SK-N-SH treated with all-trans-retinoic acid at 6 μM for 48 hours (cell line): Measurements from ENCODE around the gene PRUNE2.

ENCODE experiments used
- ATAC-seq: fragments of 200-7000 bp; cut with Tn5 transposase; 3 replicates; pipeline ENCODE4 v1.9.1; 2020; ENCODE audit warnings: mild to moderate bottlenecking, moderate library complexity
- ARNTL ChIP-seq: fragments of 450-650 bp; formaldehyde crosslinking; IDR thresholded peaks from 2 replicates; pipeline ENCODE4 v1.5.0; 2020; ENCODE audit warnings: low read depth, mild to moderate bottlenecking, moderate library complexity, borderline replicate concordance
- BACH2 ChIP-seq: fragments of 250-450 bp; sonication (Bioruptor Pico); IDR thresholded peaks from 2 replicates; pipeline ENCODE4 v1.9.0; 2021; ENCODE audit warnings: mild to moderate bottlenecking, borderline replicate concordance
- CSDC2 ChIP-seq: fragments of 250-450 bp; sonication (Bioruptor Pico); IDR thresholded peaks from 2 replicates; pipeline ENCODE4 v1.5.0; 2020; ENCODE audit warnings: mild to moderate bottlenecking, moderate library complexity
- ESRRG ChIP-seq: fragments of 250-450 bp; sonication (Bioruptor Pico); IDR thresholded peaks from 2 replicates; pipeline ENCODE4 v1.6.1; 2021; ENCODE audit warnings: mild to moderate bottlenecking
- ISL1 ChIP-seq: fragments of 250-450 bp; sonication (Bioruptor Pico); IDR thresholded peaks from 2 replicates; pipeline ENCODE4 v2.1.2; 2022; ENCODE audit warnings: mild to moderate bottlenecking, moderate library complexity
- OSR1 ChIP-seq: fragments of 250-450 bp; sonication (Bioruptor Pico); IDR thresholded peaks from 2 replicates; pipeline ENCODE4 v1.8.0; 2022; ENCODE audit warnings: moderate library complexity, mild to moderate bottlenecking, inconsistent platforms
- PPARA ChIP-seq: fragments of 250-450 bp; sonication (Bioruptor Pico); IDR thresholded peaks from 2 replicates; pipeline ENCODE4 v1.5.0; 2020; ENCODE audit warnings: mild to moderate bottlenecking, borderline replicate concordance
- RARB ChIP-seq: fragments of 250-450 bp; sonication (Bioruptor Pico); IDR thresholded peaks from 2 replicates; pipeline ENCODE4 v1.8.0; 2021; ENCODE audit warnings: mild to moderate bottlenecking, moderate library complexity
- SNAI2 ChIP-seq: fragments of 250-450 bp; sonication (Bioruptor Pico); IDR thresholded peaks from 2 replicates; pipeline ENCODE4 v1.5.0; 2020; ENCODE audit warnings: mild to moderate bottlenecking, moderate library complexity
- TCF4 ChIP-seq: fragments of 250-450 bp; sonication (Bioruptor Pico); IDR thresholded peaks from 2 replicates; pipeline ENCODE4 v1.8.0; 2021; ENCODE audit warnings: mild to moderate bottlenecking, moderate library complexity, borderline replicate concordance
- ZC3H10 ChIP-seq: fragments of 250-450 bp; sonication (Bioruptor Pico); IDR thresholded peaks from 2 replicates; pipeline ENCODE4 v1.5.1; 2021; ENCODE audit warnings: mild to moderate bottlenecking, moderate library complexity
- ZFP3 ChIP-seq: fragments of 250-450 bp; sonication (Bioruptor Pico); IDR thresholded peaks from 2 replicates; pipeline ENCODE4 v1.5.0; 2020; ENCODE audit warnings: mild to moderate bottlenecking, moderate library complexity
- ZFP30 ChIP-seq: fragments of 450-650 bp; formaldehyde crosslinking; IDR thresholded peaks from 2 replicates; pipeline ENCODE4 v1.5.0; 2022; ENCODE audit warnings: mild to moderate bottlenecking, moderate library complexity
- ZNF70 ChIP-seq: fragments of 450-650 bp; formaldehyde crosslinking; IDR thresholded peaks from 2 replicates; pipeline ENCODE4 v1.5.0; 2020; ENCODE audit warnings: mild to moderate bottlenecking, moderate library complexity
- ZNF8 ChIP-seq: fragments of 450-650 bp; formaldehyde crosslinking; IDR thresholded peaks from 2 replicates; pipeline ENCODE4 v1.5.0; 2020; ENCODE audit warnings: mild to moderate bottlenecking, moderate library complexity
- TF ChIP-seq, protein P1 (sequence below): fragments of 250-450 bp; sonication (Bioruptor Pico); IDR thresholded peaks from 2 replicates; pipeline ENCODE4 v1.8.0; 2020; ENCODE audit warnings: mild to moderate bottlenecking, moderate library complexity, borderline replicate concordance
- TF ChIP-seq, protein P2 (sequence below): fragments of 250-450 bp; sonication (Bioruptor Pico); IDR thresholded peaks from 2 replicates; pipeline ENCODE4 v1.5.0; 2020; ENCODE audit warnings: mild to moderate bottlenecking, moderate library complexity
- TF ChIP-seq, protein P3 (sequence below): fragments of 250-450 bp; sonication (Bioruptor Pico); IDR thresholded peaks from 2 replicates; pipeline ENCODE4 v1.5.1; 2021; ENCODE audit warnings: mild to moderate bottlenecking, moderate library complexity
- TF ChIP-seq, protein P4 (sequence below): fragments of 250-450 bp; sonication (Bioruptor Pico); IDR thresholded peaks from 2 replicates; pipeline ENCODE4 v1.8.0; 2021; ENCODE audit warnings: low read depth, mild to moderate bottlenecking, moderate library complexity, borderline replicate concordance
- TF ChIP-seq, protein P5 (sequence below): fragments of 250-450 bp; sonication (Bioruptor Pico); IDR thresholded peaks from 2 replicates; pipeline ENCODE4 v1.5.1; 2020; ENCODE audit warnings: low read depth, mild to moderate bottlenecking, moderate library complexity

Gene PRUNE2

DNA sequence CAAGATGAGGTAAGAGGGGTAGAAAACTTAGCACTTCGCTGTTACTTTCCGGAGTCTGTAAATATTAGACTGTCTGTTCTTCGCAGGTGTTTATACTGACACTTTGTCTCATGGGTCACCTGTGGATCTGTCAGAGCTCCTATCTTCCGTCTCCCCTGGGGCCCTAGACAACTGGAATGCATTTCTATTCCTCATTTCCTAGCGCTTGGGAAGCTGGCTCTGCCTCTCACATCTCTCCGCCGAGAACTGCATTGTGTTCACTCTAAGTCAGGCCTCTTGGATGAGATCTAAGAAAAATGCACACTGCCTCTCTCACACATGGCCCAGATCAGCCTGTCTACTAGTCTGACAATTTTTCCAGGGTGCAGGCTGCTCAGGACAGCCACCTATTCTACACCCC is 102.2 kb downstream of the PRUNE2 start (continued):
- TF ChIP-seq ESRRG (no peak), PPARA (CRISPR knock-in tag) (no peak), ZNF8 (CRISPR knock-in tag) (no peak)
- TF ChIP-seq, protein P1, sequence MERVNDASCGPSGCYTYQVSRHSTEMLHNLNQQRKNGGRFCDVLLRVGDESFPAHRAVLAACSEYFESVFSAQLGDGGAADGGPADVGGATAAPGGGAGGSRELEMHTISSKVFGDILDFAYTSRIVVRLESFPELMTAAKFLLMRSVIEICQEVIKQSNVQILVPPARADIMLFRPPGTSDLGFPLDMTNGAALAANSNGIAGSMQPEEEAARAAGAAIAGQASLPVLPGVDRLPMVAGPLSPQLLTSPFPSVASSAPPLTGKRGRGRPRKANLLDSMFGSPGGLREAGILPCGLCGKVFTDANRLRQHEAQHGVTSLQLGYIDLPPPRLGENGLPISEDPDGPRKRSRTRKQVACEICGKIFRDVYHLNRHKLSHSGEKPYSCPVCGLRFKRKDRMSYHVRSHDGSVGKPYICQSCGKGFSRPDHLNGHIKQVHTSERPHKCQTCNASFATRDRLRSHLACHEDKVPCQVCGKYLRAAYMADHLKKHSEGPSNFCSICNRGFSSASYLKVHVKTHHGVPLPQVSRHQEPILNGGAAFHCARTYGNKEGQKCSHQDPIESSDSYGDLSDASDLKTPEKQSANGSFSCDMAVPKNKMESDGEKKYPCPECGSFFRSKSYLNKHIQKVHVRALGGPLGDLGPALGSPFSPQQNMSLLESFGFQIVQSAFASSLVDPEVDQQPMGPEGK: no peak

DNA sequence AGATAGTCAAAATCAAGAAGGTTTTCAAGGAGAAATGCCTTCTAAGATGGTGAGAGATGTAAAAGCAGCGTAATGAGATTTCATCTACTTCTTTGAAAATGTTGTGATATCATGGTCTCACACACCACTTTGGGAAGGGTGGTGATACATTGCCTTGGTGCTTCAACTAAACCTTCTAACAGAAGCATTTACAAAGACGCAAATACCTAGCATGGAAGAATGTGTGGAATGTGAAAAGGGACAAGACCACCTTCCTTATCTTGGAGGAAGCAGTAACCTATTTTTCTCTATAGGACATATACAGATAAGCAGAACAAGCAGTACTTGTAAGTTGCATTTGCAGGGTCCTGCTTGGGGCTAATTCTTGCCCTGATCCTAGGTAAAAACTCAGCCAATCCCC is 102.8 kb downstream of the PRUNE2 start:
- ATAC-seq: no peak
- TF ChIP-seq, protein P2, sequence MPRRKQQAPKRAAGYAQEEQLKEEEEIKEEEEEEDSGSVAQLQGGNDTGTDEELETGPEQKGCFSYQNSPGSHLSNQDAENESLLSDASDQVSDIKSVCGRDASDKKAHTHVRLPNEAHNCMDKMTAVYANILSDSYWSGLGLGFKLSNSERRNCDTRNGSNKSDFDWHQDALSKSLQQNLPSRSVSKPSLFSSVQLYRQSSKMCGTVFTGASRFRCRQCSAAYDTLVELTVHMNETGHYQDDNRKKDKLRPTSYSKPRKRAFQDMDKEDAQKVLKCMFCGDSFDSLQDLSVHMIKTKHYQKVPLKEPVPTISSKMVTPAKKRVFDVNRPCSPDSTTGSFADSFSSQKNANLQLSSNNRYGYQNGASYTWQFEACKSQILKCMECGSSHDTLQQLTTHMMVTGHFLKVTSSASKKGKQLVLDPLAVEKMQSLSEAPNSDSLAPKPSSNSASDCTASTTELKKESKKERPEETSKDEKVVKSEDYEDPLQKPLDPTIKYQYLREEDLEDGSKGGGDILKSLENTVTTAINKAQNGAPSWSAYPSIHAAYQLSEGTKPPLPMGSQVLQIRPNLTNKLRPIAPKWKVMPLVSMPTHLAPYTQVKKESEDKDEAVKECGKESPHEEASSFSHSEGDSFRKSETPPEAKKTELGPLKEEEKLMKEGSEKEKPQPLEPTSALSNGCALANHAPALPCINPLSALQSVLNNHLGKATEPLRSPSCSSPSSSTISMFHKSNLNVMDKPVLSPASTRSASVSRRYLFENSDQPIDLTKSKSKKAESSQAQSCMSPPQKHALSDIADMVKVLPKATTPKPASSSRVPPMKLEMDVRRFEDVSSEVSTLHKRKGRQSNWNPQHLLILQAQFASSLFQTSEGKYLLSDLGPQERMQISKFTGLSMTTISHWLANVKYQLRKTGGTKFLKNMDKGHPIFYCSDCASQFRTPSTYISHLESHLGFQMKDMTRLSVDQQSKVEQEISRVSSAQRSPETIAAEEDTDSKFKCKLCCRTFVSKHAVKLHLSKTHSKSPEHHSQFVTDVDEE: no peak
- TF ChIP-seq ISL1 (no peak), PPARA (CRISPR knock-in tag) (no peak), ZFP30 (CRISPR knock-in tag) (no peak), CSDC2 (no peak), OSR1 (CRISPR knock-in tag) (no peak), SNAI2 (CRISPR knock-in tag) (no peak), RARB (CRISPR knock-in tag) (no peak), ZNF70 (no peak), BACH2 (CRISPR knock-in tag) (no peak), ZFP3 (CRISPR knock-in tag) (no peak), ZC3H10 (CRISPR knock-in tag) (no peak), TCF4 (no peak), ARNTL (no peak), ZNF8 (CRISPR knock-in tag) (no peak)
- TF ChIP-seq, protein P3, sequence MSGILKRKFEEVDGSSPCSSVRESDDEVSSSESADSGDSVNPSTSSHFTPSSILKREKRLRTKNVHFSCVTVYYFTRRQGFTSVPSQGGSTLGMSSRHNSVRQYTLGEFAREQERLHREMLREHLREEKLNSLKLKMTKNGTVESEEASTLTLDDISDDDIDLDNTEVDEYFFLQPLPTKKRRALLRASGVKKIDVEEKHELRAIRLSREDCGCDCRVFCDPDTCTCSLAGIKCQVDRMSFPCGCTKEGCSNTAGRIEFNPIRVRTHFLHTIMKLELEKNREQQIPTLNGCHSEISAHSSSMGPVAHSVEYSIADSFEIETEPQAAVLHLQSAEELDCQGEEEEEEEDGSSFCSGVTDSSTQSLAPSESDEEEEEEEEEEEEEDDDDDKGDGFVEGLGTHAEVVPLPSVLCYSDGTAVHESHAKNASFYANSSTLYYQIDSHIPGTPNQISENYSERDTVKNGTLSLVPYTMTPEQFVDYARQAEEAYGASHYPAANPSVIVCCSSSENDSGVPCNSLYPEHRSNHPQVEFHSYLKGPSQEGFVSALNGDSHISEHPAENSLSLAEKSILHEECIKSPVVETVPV: no peak
- TF ChIP-seq, protein P4, sequence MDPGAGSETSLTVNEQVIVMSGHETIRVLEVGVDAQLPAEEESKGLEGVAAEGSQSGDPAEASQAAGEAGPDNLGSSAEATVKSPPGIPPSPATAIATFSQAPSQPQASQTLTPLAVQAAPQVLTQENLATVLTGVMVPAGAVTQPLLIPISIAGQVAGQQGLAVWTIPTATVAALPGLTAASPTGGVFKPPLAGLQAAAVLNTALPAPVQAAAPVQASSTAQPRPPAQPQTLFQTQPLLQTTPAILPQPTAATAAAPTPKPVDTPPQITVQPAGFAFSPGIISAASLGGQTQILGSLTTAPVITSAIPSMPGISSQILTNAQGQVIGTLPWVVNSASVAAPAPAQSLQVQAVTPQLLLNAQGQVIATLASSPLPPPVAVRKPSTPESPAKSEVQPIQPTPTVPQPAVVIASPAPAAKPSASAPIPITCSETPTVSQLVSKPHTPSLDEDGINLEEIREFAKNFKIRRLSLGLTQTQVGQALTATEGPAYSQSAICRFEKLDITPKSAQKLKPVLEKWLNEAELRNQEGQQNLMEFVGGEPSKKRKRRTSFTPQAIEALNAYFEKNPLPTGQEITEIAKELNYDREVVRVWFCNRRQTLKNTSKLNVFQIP (CRISPR knock-in tag): no peak
- TF ChIP-seq, protein P5, sequence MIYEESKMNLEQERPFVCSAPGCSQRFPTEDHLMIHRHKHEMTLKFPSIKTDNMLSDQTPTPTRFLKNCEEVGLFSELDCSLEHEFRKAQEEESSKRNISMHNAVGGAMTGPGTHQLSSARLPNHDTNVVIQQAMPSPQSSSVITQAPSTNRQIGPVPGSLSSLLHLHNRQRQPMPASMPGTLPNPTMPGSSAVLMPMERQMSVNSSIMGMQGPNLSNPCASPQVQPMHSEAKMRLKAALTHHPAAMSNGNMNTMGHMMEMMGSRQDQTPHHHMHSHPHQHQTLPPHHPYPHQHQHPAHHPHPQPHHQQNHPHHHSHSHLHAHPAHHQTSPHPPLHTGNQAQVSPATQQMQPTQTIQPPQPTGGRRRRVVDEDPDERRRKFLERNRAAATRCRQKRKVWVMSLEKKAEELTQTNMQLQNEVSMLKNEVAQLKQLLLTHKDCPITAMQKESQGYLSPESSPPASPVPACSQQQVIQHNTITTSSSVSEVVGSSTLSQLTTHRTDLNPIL: no peak

DNA sequence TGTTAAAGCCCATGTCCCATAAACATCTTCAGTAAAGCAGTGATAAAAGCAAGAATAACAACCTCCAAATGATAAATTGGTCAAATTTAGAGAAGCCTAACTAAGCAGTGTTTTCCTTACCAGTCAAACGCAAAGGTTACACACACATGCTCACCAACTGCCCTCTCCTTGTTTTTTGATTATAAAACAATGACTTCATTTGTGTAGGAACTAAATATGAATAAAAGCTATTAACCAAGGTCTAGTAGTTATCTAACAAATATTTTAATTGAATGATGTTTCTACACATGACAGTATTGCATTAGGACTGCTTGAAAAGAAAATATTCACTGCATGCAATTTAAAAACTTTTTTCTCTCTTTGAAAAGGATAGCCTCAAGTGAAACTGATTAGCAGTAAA is 105.0 kb downstream of the PRUNE2 start:
- TF ChIP-seq, protein P3: no peak
- TF ChIP-seq OSR1 (CRISPR knock-in tag): no peak
- TF ChIP-seq ZFP30 (CRISPR knock-in tag): no peak
- no peak for TF ChIP-seq ZNF70
- no peak for TF ChIP-seq ZC3H10 (CRISPR knock-in tag)
- TF ChIP-seq ISL1: no peak
- TF ChIP-seq, protein P1: no peak
- TF ChIP-seq ZFP3 (CRISPR knock-in tag): no peak
- TF ChIP-seq, protein P5: no peak
- TF ChIP-seq ZNF8 (CRISPR knock-in tag): no peak
- TF ChIP-seq, all 23 proteins: peak for 0
- no peak for ATAC-seq
